ENCODE measurements around the gene ADAMTSL1. TPM values are rescaled to one million over a fixed set of nuclear protein-coding genes. Genes with fewer than 3 reads are reported as not detected.

ADAMTSL1 gene
- total RNA-seq, 6 donors from 2014 or later = 0.44 to 6.4 (median 2.3) TPM; not detected in 1

DNA sequence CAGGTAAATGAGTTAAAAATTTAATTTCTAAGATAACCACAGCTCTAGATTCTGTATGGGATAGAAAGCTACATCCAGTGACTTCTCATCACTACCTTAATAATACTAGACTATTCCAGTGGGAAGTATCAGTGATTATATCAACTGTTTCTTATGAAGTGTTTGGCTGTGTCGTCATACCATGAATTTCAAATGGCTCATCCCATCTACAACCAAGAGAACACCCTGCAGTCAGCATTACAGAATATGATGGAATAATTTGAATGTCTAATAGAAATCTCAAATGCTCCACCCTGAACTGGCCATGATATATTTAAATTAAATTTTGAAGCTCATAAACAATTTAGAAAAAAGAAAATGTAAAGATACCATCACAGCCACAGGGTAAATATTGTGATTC, 245.0 kb downstream of the ADAMTSL1 start:
- DNase-seq (no peak), ATAC-seq (ENCODE audit: low FRiP score in 2 of 2) (no peak)
- H3K36me3 ChIP-seq = no peaks in the 10 kb centered on the region
- no peaks in the 10 kb centered on the region for H3K4me1 ChIP-seq
- no peaks in the 10 kb centered on the region for H3K9me3 ChIP-seq
- WGBS, 2 donors = 76 to 88% methylated on average over 1 of the region's 1 CpG
- no peaks in the 10 kb centered on the region for H3K27me3 ChIP-seq
- no peak overlapping the region for H3K27ac ChIP-seq
- H3K4me3 ChIP-seq = no peak overlapping the region
- TF ChIP-seq POLR2A (IDR thresholded peaks at IDR 0.05) (no peak), EP300 (IDR thresholded peaks at IDR 0.05) (no peak), POLR2AphosphoS5 (IDR thresholded peaks at IDR 0.05) (no peak)
- TF ChIP-seq, protein P1, sequence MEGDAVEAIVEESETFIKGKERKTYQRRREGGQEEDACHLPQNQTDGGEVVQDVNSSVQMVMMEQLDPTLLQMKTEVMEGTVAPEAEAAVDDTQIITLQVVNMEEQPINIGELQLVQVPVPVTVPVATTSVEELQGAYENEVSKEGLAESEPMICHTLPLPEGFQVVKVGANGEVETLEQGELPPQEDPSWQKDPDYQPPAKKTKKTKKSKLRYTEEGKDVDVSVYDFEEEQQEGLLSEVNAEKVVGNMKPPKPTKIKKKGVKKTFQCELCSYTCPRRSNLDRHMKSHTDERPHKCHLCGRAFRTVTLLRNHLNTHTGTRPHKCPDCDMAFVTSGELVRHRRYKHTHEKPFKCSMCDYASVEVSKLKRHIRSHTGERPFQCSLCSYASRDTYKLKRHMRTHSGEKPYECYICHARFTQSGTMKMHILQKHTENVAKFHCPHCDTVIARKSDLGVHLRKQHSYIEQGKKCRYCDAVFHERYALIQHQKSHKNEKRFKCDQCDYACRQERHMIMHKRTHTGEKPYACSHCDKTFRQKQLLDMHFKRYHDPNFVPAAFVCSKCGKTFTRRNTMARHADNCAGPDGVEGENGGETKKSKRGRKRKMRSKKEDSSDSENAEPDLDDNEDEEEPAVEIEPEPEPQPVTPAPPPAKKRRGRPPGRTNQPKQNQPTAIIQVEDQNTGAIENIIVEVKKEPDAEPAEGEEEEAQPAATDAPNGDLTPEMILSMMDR (IDR thresholded peaks at IDR 0.05) = no peak

DNA sequence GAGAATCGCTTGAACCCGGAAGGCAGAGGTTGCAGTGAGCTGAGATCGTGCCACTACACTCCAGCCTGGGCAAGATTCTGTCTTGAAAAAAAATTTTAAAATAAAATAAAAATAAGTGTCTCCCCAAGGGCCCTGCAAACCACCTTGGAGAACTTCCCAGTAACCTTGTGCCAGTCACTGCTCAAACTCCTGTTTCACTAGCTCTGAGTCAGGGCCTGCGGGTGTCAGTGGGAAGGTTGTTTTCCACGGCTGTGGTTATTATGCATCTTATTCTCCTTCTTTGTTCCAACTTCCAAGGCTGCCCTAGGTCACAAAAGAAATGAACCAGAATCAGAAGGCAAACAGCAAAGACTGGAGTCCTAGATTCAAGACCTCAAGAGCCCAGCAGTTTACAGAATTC, 246.7 kb downstream of the ADAMTSL1 start:
- no peaks in the 10 kb centered on the region for H3K27me3 ChIP-seq

DNA sequence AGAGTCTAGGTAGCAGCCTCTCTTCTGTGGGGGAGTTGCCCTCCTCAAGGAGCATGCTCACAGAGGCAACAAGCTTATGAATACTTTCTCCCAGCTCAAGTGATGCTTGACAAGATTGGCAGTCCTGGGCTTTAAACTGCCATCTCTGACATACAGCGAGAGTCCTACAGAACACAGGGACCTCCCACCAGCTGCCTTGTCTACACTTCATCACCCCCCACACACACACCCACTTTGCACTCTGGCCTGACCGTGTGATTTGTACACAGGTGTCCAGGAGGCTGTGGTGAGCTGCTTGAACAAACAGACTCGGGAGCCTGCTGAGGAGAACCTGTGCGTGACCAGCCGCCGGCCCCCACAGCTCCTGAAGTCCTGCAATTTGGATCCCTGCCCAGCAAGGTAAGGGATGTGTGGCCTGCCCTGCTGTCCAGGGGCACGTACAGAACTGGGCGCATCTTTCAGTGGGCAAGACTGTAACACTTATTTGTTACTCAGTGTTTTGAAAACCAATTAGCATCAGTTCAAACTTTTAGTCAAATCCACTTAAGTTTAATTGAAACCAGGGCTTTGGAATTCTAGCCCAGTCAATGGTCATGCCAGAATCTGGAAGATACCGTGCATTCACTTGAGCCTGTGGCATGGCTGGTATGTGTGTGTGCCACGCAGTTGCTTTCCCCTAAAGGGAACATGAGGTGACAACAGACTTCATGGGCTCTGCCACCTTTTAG, 247.5 kb downstream of the ADAMTSL1 start:
- no peaks in the 10 kb centered on the region for H3K27me3 ChIP-seq
- ATAC-seq (ENCODE audit: low FRiP score in 2 of 2) (peak; percentile 28 to 82), DNase-seq (peak; percentile 48 to 50)
- H3K36me3 ChIP-seq = no peaks in the 10 kb centered on the region
- H3K4me1 ChIP-seq = no peaks in the 10 kb centered on the region
- no peak overlapping the region for H3K4me3 ChIP-seq
- no peak overlapping the region for H3K27ac ChIP-seq
- H3K9me3 ChIP-seq = no peaks in the 10 kb centered on the region
- TF ChIP-seq, protein P1 (IDR thresholded peaks at IDR 0.05) = no peak
- no peak for TF ChIP-seq POLR2AphosphoS5 (IDR thresholded peaks at IDR 0.05)
- no peak for TF ChIP-seq EP300 (IDR thresholded peaks at IDR 0.05)
- TF ChIP-seq POLR2A (IDR thresholded peaks at IDR 0.05) = no peak
- 51 to 69% methylated on average over 3 to 10 of the region's 10 CpGs for WGBS, 2 donors

More for the DNA sequence above, 246.7 kb downstream of the ADAMTSL1 start:
- H3K27ac ChIP-seq = no peak overlapping the region
- H3K9me3 ChIP-seq = no peaks in the 10 kb centered on the region
- ATAC-seq (ENCODE audit: low FRiP score in 2 of 2) = no peak
- no peak for TF ChIP-seq POLR2A (IDR thresholded peaks at IDR 0.05)
- no peak for TF ChIP-seq POLR2AphosphoS5 (IDR thresholded peaks at IDR 0.05)
- no peak for TF ChIP-seq EP300 (IDR thresholded peaks at IDR 0.05)
- TF ChIP-seq, protein P1 (IDR thresholded peaks at IDR 0.05) = no peak
- H3K36me3 ChIP-seq = no peaks in the 10 kb centered on the region
- no peak for DNase-seq
- 81 to 82% methylated on average over 5 of the region's 5 CpGs for WGBS, 2 donors
- H3K4me1 ChIP-seq = no peaks in the 10 kb centered on the region
- no peak overlapping the region for H3K4me3 ChIP-seq

DNA sequence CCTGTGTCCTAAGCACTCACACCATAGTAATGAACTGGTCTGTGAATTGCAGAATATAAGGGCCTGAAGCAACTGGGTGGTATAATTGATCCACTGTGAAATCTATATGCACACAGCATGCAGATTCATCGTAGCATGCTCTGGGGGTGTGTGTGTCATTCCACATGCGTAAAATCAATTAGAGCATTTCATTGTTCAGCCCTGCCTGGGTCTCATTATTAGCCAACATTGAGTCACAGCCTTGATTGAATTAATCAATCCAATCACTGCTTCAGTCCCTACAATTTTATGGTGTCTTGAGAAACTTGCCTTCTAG, 248.0 kb downstream of the ADAMTSL1 start:
- Histone ChIP-seq H3K27ac (no peak overlapping the region), H3K27me3 (no peaks in the 10 kb centered on the region), H3K4me3 (no peak overlapping the region), H3K9me3 (no peaks in the 10 kb centered on the region), H3K36me3 (no peaks in the 10 kb centered on the region), H3K4me1 (no peaks in the 10 kb centered on the region)
- no peak for ATAC-seq (ENCODE audit: low FRiP score in 2 of 2)
- whole genome bisulfite sequencing, 2 donors = 89 to 100% methylated on average over 2 of the region's 2 CpGs
- TF ChIP-seq EP300 (IDR thresholded peaks at IDR 0.05) (no peak), POLR2AphosphoS5 (IDR thresholded peaks at IDR 0.05) (no peak), POLR2A (IDR thresholded peaks at IDR 0.05) (no peak)
- TF ChIP-seq, protein P1 (IDR thresholded peaks at IDR 0.05) = no peak
- no peak for DNase-seq

DNA sequence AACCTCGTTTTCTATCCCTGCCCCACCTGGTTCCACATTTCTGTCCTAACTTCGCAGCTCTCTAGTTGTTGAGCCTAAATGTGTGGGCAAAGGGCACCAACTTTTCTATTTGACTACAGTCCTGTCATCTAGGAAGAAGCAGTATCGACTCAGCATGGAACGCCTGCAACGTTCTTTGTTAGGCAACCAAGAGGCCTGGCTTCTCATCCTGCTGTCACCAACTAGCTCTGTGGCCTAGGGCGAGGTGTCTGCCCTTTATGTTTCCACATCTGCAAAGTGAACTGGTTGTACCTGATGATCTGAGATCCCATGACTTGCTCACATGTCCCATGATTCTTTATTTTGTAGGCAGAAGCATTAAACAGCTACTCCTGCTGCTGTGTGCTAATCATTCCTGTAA, 248.9 kb downstream of the ADAMTSL1 start:
- H3K27me3 ChIP-seq = no peaks in the 10 kb centered on the region
- WGBS, 2 donors = 88 to 93% methylated on average over 6 of the region's 6 CpGs
- no peaks in the 10 kb centered on the region for H3K36me3 ChIP-seq
- no peak overlapping the region for H3K27ac ChIP-seq
- no peaks in the 10 kb centered on the region for H3K9me3 ChIP-seq
- H3K4me1 ChIP-seq = no peaks in the 10 kb centered on the region
- TF ChIP-seq, protein P1 (IDR thresholded peaks at IDR 0.05) = no peak
- TF ChIP-seq POLR2A (IDR thresholded peaks at IDR 0.05) (no peak), POLR2AphosphoS5 (IDR thresholded peaks at IDR 0.05) (no peak), EP300 (IDR thresholded peaks at IDR 0.05) (no peak)
- H3K4me3 ChIP-seq = no peak overlapping the region
- DNase-seq = no peak
- ATAC-seq (ENCODE audit: low FRiP score in 2 of 2) = no peak
